IMR-90 (cell line): ENCODE results near the gene RNASE4. TPM values are rescaled to one million over a fixed set of nuclear protein-coding genes. Genes with fewer than 3 reads are reported as not detected.

Experiments
- ATAC-seq: fragments of 200-7000 bp; cut with Tn5 transposase; 2 replicates; pipeline ENCODE4 v1.9.1; 2020; ENCODE audit warnings: low read depth, mild to moderate bottlenecking, moderate library complexity
- BruUV-seq: library from RNA; stranded (reverse); fragments of 400-500 nt; replicated peaks from 2 replicates; lab custom pipeline; 2021; lab: Mats Ljungman, UMichigan
- CTCF ChIA-PET: fragments of 300-600 bp; formaldehyde crosslinking; extraction: SDS; loops from one replicate; lab custom pipeline; 2021; ENCODE audit warnings: antibody characterized with exemption; lab: Yijun Ruan, JAX
- POLR2A ChIA-PET: fragments of 300-600 bp; sonication (Branson Sonifier 250); formaldehyde crosslinking; loops from one replicate; lab custom pipeline; 2022; ENCODE audit warnings: antibody characterized with exemption; ENCODE audit not compliant: unreplicated experiment; lab: Charles Lee
- DNase-seq: peaks from one replicate; pipeline ENCODE4 v3.0.0; 2013
- H2AFZ ChIP-seq: replicated peaks from 2 replicates; pipeline ENCODE3; 2013; ENCODE audit warnings: low read length, mild to moderate bottlenecking; ENCODE audit not compliant: poor library complexity
- H2AK5ac ChIP-seq: 2 replicates; pipeline ENCODE4 v1.6.1; 2013; ENCODE audit warnings: low read depth, low read length, inconsistent platforms
- H2AK9ac ChIP-seq: replicated peaks from 2 replicates; pipeline ENCODE3; 2013; ENCODE audit warnings: mild to moderate bottlenecking, low read depth, low read length, moderate library complexity; ENCODE audit not compliant: poor library complexity
- H2BK120ac ChIP-seq: 2 replicates; pipeline ENCODE4 v1.6.1; 2013; ENCODE audit warnings: low read depth, low read length, inconsistent platforms
- H2BK15ac ChIP-seq: 3 replicates; pipeline ENCODE4 v1.6.1; 2013; ENCODE audit warnings: low read depth, low read length, inconsistent platforms
- H2BK20ac ChIP-seq: 2 replicates; pipeline ENCODE4 v1.6.1; 2013; ENCODE audit warnings: low read depth, mild to moderate bottlenecking, inconsistent platforms, low read length, moderate library complexity
- H2BK5ac ChIP-seq: 2 replicates; pipeline ENCODE4 v1.6.1; 2013; ENCODE audit warnings: mild to moderate bottlenecking, low read depth, low read length, inconsistent platforms; ENCODE audit not compliant: poor library complexity, severe bottlenecking
- H3K14ac ChIP-seq: replicated peaks from 2 replicates; pipeline ENCODE4 v1.6.1; 2013; ENCODE audit warnings: low read depth, low read length, inconsistent platforms
- H3K18ac ChIP-seq: 2 replicates; pipeline ENCODE4 v1.6.1; 2013; ENCODE audit warnings: low read depth, low read length, control low read depth
- H3K23ac ChIP-seq: 2 replicates; pipeline ENCODE4 v1.6.1; 2013; ENCODE audit warnings: low read depth, low read length, inconsistent platforms
- H3K27ac ChIP-seq: 2 replicates; pipeline ENCODE4 v1.5.1; 2013; ENCODE audit warnings: mild to moderate bottlenecking, control low read depth, low read length; ENCODE audit not compliant: insufficient read depth
- H3K27me3 ChIP-seq: 2 replicates; pipeline ENCODE4 v1.6.1; 2013; ENCODE audit warnings: low read length; ENCODE audit not compliant: control insufficient read depth, insufficient read depth
- H3K36me3 ChIP-seq: 2 replicates; pipeline ENCODE4 v1.6.1; 2013; ENCODE audit warnings: low read length, mixed read lengths; ENCODE audit not compliant: control insufficient read depth, insufficient read depth
- H3K4ac ChIP-seq: 2 replicates; pipeline ENCODE4 v1.6.1; 2013; ENCODE audit warnings: low read depth, low read length, inconsistent platforms
- H3K4me1 ChIP-seq: 2 replicates; pipeline ENCODE4 v1.6.1; 2013; ENCODE audit warnings: low read length, mixed read lengths; ENCODE audit not compliant: control insufficient read depth, insufficient read depth
- H3K4me2 ChIP-seq: 2 replicates; pipeline ENCODE4 v1.6.1; 2013; ENCODE audit warnings: low read depth, mild to moderate bottlenecking, control low read depth, low read length, moderate library complexity
- H3K4me3 ChIP-seq: 2 replicates; pipeline ENCODE4 v1.5.1; 2013; ENCODE audit warnings: low read depth, mild to moderate bottlenecking, control low read depth, low read length, moderate library complexity; ENCODE audit not compliant: insufficient read depth
- H3K56ac ChIP-seq: 2 replicates; pipeline ENCODE4 v1.6.1; 2013; ENCODE audit warnings: low read length, inconsistent platforms; ENCODE audit not compliant: insufficient read depth; ENCODE audit errors: extremely low read depth
- H3K79me1 ChIP-seq, 2 experiments: 2 replicates each; pipeline ENCODE4 v1.6.1; 2013; ENCODE audit warnings: low read length in 2 of 2, inconsistent platforms in 1 of 2, low read depth in 1 of 2
- H3K9ac ChIP-seq: 2 replicates; pipeline ENCODE4 v1.6.1; 2013; ENCODE audit warnings: low read depth, low read length, control low read depth
- H3K9me1 ChIP-seq: 2 replicates; pipeline ENCODE4 v1.6.1; 2013; ENCODE audit warnings: low read length, inconsistent platforms; ENCODE audit not compliant: insufficient read depth
- H3K9me3 ChIP-seq: 2 replicates; pipeline ENCODE4 v1.6.1; 2013; ENCODE audit warnings: low read length; ENCODE audit not compliant: control insufficient read depth, insufficient read depth
- H4K20me1 ChIP-seq: 2 replicates; pipeline ENCODE4 v1.6.1; 2013; ENCODE audit warnings: low read length, inconsistent platforms; ENCODE audit not compliant: insufficient read depth
- H4K5ac ChIP-seq: 2 replicates; pipeline ENCODE4 v1.6.1; 2013; ENCODE audit warnings: mild to moderate bottlenecking, low read depth, low read length, control low read depth
- H4K8ac ChIP-seq, 2 experiments: 2 replicates each; pipeline ENCODE4 v1.6.1; 2013; ENCODE audit warnings: low read depth in 2 of 2, low read length in 2 of 2, control low read depth in 1 of 2, inconsistent platforms in 1 of 2
- H4K91ac ChIP-seq: 2 replicates; pipeline ENCODE4 v1.6.1; 2013; ENCODE audit warnings: low read depth, low read length, inconsistent platforms; ENCODE audit not compliant: insufficient read depth
- BHLHE40 ChIP-seq: fragments of 150-350 bp; IDR thresholded peaks from 2 replicates; pipeline ENCODE4 v1.6.1; 2016; ENCODE audit warnings: mild to moderate bottlenecking, low read depth, low read length
- CEBPB ChIP-seq: IDR thresholded peaks from 2 replicates; pipeline ENCODE4 v1.6.1; 2012; ENCODE audit warnings: low read depth, low read length, improper control_type of control experiment
- CHD1 ChIP-seq: IDR thresholded peaks from 2 replicates; pipeline ENCODE4 v1.6.1; 2012; ENCODE audit warnings: low read depth, low read length, improper control_type of control experiment
- CTCF ChIP-seq: conservative IDR thresholded peaks from 2 replicates; pipeline ENCODE4 v1.5.1; 2012; ENCODE audit warnings: mild to moderate bottlenecking, low read depth, low read length, improper control_type of control experiment
- FOS ChIP-seq: fragments of 150-350 bp; IDR thresholded peaks from 2 replicates; pipeline ENCODE4 v1.6.1; 2016; ENCODE audit warnings: low read depth, low read length
- MAFK ChIP-seq: IDR thresholded peaks from 2 replicates; pipeline ENCODE4 v1.6.1; 2012; ENCODE audit warnings: low read depth, low read length, improper control_type of control experiment
- MAZ ChIP-seq: IDR thresholded peaks from 2 replicates; pipeline ENCODE4 v1.6.1; 2012; ENCODE audit warnings: low read depth, mild to moderate bottlenecking, low read length, improper control_type of control experiment, moderate library complexity, borderline replicate concordance
- MXI1 ChIP-seq: IDR thresholded peaks from 2 replicates; pipeline ENCODE4 v1.6.1; 2012; ENCODE audit warnings: low read depth, mild to moderate bottlenecking, low read length, moderate library complexity, borderline replicate concordance
- RCOR1 ChIP-seq: IDR thresholded peaks from 2 replicates; pipeline ENCODE4 v1.6.1; 2012; ENCODE audit warnings: mild to moderate bottlenecking, low read length, improper control_type of control experiment; ENCODE audit not compliant: insufficient replicate concordance
- SMC3 ChIP-seq: fragments of 150-350 bp; IDR thresholded peaks from 2 replicates; pipeline ENCODE4 v1.6.1; 2016; ENCODE audit warnings: low read depth, mild to moderate bottlenecking, antibody characterized with exemption, low read length, moderate library complexity
- USF2 ChIP-seq: fragments of 150-350 bp; IDR thresholded peaks from 2 replicates; pipeline ENCODE4 v1.6.1; 2017; ENCODE audit warnings: mild to moderate bottlenecking, antibody characterized with exemption, low read length, low read depth
- WGBS, 2 experiments: methylation state at CpG; one replicate each; pipeline versions ENCODE4 v1.1.5 to v1.1.7; 2013; ENCODE audit warnings: missing lambda C conversion rate in 2 of 2; ENCODE audit not compliant: insufficient read length in 1 of 2; ENCODE audit errors: extremely low coverage in 2 of 2; 5-methylcytosine and 5-hydroxymethylcytosine counted together
- dilution Hi-C: fragments of 300-500 bp; cut with HindIII; formaldehyde crosslinking; loops from one replicate; pipeline ENCODE4 v1.14.3; 2018; ENCODE audit warnings: low sequenced_read_pairs; ENCODE audit not compliant: unreplicated experiment
- in situ Hi-C: fragments of 300-500 bp; cut with MboI; formaldehyde crosslinking; loops from 3 replicates; pipeline ENCODE4 v1.14.3; 2019; ENCODE audit warnings: low sequenced_read_pairs, inconsistent platforms, mixed read lengths
- intact Hi-C: fragments of 100-400 bp; cut with micrococcal nuclease; formaldehyde crosslinking; loops from 2 replicates; pipeline ENCODE4 v1.10.0; 2022
- polyA plus RNA-seq, 3 experiments: library from polyadenylated mRNA; depleted of rRNA; stranded (reverse); fragments of >200 nt; gene quantifications; 2 replicates each; pipeline ENCODE4 v1.2.3, GENCODE V29; 2012; ENCODE audit warnings: low replicate concordance in 1 of 3
- total RNA-seq: library from RNA; depleted of rRNA; stranded (reverse); fragments of >200 nt; gene quantifications from 2 replicates; pipeline ENCODE4 v1.2.3, GENCODE V29; 2012

Gene RNASE4
- total and polyA plus RNA-seq, 2 of the 4 experiments (the other 2 are of a cell fraction): 10.4 to 11.6 TPM

- intact Hi-C loops: no loop called here
- H2AFZ ChIP-seq: no peak overlapping the region
- no peak overlapping the region for H3K9ac ChIP-seq
- no peak overlapping the region for H2AK5ac ChIP-seq
- no TSS peak for BruUV-seq
- no peaks in the 10 kb centered on the region for H3K79me1 ChIP-seq
- no peak overlapping the region for H3K4me2 ChIP-seq
- dilution Hi-C loops: loop anchor here (25.0 kb wide), 1 partner anchor 131 kb away; no protein-coding TSS in a partner anchor
- H2BK5ac ChIP-seq: no peak overlapping the region
- H3K9me1 ChIP-seq: no peaks in the 10 kb centered on the region
- H3K4ac ChIP-seq: no peak overlapping the region
- H2BK20ac ChIP-seq: no peak overlapping the region
- POLR2A ChIA-PET: no interaction called here
- H3K36me3 ChIP-seq: no peaks in the 10 kb centered on the region
- H3K4me3 ChIP-seq: no peak overlapping the region
- H2BK120ac ChIP-seq: no peak overlapping the region
- CTCF ChIA-PET: no interaction called here
- ATAC-seq (no peak), DNase-seq (no peak)
- TF ChIP-seq USF2: no peak
- TF ChIP-seq MAZ: no peak
- no peak for TF ChIP-seq MAFK
- TF ChIP-seq CTCF: no peak
- TF ChIP-seq CHD1: no peak
- no peak for TF ChIP-seq BHLHE40
- TF ChIP-seq FOS: no peak
- TF ChIP-seq MXI1: no peak
- no peak for TF ChIP-seq RCOR1
- no peak for TF ChIP-seq CEBPB
- TF ChIP-seq SMC3: no peak
- H4K91ac ChIP-seq: no peak overlapping the region
- H3K4me1 ChIP-seq: no peaks in the 10 kb centered on the region
- H3K27ac ChIP-seq: no peak overlapping the region
- H4K5ac ChIP-seq: no peak overlapping the region
- no peaks in the 10 kb centered on the region for H4K20me1 ChIP-seq
- H3K23ac ChIP-seq: no peak overlapping the region
- no peak overlapping the region for H3K18ac ChIP-seq
- H2AK9ac ChIP-seq: no peak overlapping the region
- no CpG with 5 or more reads among the region's 2 CpGs for WGBS, 2 experiments
- in situ Hi-C loops: no loop called here
- no peak overlapping the region for H3K14ac ChIP-seq
- peaks cover 6% of the 10 kb centered on the region for H3K27me3 ChIP-seq
- H3K56ac ChIP-seq: no peak overlapping the region
- H4K8ac ChIP-seq: no peak overlapping the region
- no peak overlapping the region for H2BK15ac ChIP-seq
- no peaks in the 10 kb centered on the region for H3K9me3 ChIP-seq
These were observed 16.4 kb upstream of the RNASE4 start for GRCh38 chr14:20667957-20668356.
